Measurements from ENCODE around the gene SH3PXD2A.

Gene SH3PXD2A

DNA sequence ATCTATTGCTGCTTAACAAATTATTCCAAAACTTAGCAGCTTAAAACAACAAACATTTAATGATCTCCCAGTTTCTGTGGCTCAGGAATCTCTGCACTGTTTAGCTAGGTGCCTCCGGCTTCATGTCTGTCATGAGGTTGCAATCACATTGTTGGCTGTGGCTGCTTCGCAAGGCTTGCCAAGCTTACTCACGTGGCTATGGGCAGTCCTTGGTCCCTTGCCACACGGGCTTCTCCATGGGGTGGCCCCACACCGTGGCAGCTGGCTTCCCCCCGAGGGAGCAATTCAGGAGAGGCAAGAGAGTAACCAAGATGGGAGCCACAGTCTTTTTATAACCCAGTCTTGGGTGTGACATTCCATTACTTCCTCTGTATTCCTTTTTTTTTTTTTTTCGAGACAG lies 294.5 kb downstream of the SH3PXD2A start:
- TF ChIP-seq POLR2A (IDR thresholded peaks at IDR 0.05; ENCODE audit: low read length) = no peak
- TF ChIP-seq GATA1 (IDR thresholded peaks at IDR 0.05; ENCODE audit: low read depth, low read length) = no peak
- DNase-seq = no peak

DNA sequence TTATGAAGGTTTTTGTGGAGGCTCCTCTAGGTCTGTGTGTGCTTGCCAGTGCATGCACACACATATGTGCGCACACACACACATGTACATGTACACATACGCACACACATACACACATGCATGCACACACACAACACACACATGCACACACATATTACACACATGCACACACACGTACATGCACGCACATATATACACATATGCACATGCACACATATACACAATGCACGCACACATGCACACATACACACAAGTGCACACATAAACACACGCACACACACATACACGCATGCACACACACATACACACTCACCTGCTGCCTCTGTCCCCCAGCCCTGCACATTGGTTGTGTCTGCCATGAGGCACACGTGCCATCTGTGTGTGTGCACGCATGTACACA lies 295.6 kb downstream of the SH3PXD2A start:
- no peak for TF ChIP-seq POLR2A (IDR thresholded peaks at IDR 0.05; ENCODE audit: low read length)
- TF ChIP-seq GATA1 (IDR thresholded peaks at IDR 0.05; ENCODE audit: low read depth, low read length) = no peak
- no peak for DNase-seq

- TF ChIP-seq POLR2A (IDR thresholded peaks at IDR 0.05; ENCODE audit: low read length) (no peak), GATA1 (IDR thresholded peaks at IDR 0.05; ENCODE audit: low read depth, low read length) (no peak)
- no peak for DNase-seq
These were observed 296.5 kb downstream of the SH3PXD2A start for GRCh38 chr10:103558911-103559310.

GRCh38 chr10:103557455-103557854 lies 297.9 kb downstream of the SH3PXD2A start:
- TF ChIP-seq POLR2A (IDR thresholded peaks at IDR 0.05; ENCODE audit: low read length) (no peak), GATA1 (IDR thresholded peaks at IDR 0.05; ENCODE audit: low read depth, low read length) (no peak)
- no peak for DNase-seq

- DNase-seq = no peak
- TF ChIP-seq POLR2A (IDR thresholded peaks at IDR 0.05; ENCODE audit: low read length) (no peak), GATA1 (IDR thresholded peaks at IDR 0.05; ENCODE audit: low read depth, low read length) (no peak)
These were observed 298.9 kb downstream of the SH3PXD2A start for GRCh38 chr10:103556383-103557007.

- TF ChIP-seq POLR2A (IDR thresholded peaks at IDR 0.05; ENCODE audit: low read length) (no peak), GATA1 (IDR thresholded peaks at IDR 0.05; ENCODE audit: low read depth, low read length) (no peak)
- DNase-seq = no peak
These were observed 299.7 kb downstream of the SH3PXD2A start for GRCh38 chr10:103555712-103556111.

GRCh38 chr10:103555325-103555649 lies 300.1 kb downstream of the SH3PXD2A start:
- TF ChIP-seq POLR2A (IDR thresholded peaks at IDR 0.05; ENCODE audit: low read length) = no peak
- TF ChIP-seq GATA1 (IDR thresholded peaks at IDR 0.05; ENCODE audit: low read depth, low read length) = no peak
- DNase-seq = no peak

DNA sequence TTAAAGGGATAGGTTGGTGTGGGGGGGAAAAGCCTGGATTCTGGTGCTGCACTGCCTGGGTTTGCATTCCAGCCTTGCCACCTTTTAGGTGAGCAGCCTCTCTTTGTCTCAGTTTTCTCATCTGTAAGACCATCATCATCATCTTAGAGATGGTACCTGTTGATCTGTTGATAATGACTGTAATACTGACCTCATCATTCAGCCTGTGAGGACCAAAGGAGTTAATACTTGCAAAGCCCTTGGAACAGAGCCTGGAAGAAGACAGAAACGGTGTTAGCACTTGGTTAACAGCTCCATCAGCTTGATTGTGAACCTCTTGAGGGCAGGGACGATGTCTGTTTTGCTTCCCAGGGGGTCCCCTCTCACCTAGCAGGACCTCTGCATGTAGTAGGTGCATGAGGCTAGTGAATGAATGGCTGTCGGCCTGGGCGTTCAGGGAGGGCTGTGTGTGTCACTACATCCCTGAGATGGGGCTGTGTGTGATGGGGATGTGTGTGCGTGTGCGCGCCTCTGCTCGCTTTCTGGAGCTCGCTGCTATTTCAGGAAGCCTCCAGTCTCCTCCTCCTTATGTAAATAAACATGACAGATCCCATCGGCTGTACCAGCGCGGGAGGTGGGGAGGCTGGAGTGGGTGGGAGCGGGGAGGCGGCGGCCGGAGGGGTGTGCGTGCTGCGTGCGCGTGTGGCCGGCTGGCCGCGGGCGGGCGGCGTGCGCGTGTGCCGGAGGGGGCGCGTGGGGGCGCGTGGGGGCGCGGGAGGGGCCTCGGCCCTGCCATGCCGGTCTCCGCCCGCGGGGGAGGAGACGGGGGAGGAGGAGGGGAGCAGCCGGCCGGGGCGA lies 300.7 kb downstream of the SH3PXD2A start:
- peak; percentile 15 to 26 for DNase-seq
- TF ChIP-seq GATA1 (IDR thresholded peaks at IDR 0.05; ENCODE audit: low read depth, low read length) (no peak), POLR2A (IDR thresholded peaks at IDR 0.05; ENCODE audit: low read length) (no peak)

DNA sequence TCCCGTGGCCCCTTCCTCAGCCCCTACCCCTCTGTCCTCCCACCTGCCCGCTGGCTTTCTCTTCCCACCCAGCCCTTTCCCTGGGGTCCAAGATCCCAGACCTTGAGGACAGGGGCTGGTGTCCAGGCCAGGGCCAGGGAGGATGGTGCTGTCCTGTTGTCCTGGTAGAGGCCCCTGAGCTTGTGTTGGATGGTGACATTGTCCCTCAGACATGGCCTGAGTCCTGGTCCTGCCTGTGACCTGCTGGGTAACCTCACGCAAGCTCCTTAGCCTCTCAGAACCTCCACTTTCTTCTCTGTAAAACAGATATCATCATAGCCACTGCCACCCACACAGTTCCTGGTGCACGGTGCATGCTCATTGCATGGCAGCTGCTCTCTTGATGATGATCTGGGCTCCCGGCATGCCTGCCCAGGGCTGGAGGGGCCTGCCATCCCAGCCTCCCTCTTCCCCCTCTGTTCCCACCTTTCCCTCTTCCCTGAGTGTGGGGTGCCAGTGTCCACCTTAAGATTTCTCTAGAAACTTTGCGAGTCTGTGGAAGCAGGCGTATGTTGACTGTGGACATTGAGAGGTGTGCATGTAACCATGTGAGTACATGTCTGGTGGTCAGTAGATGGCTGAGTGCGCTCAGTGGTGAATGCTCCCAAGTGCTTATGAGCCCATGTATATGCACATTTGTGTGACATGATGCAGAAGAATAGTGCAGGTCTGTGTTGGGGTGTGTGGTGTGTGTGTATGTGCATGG lies 301.5 kb downstream of the SH3PXD2A start:
- DNase-seq = no peak
- TF ChIP-seq POLR2A (IDR thresholded peaks at IDR 0.05; ENCODE audit: low read length) = no peak

- TF ChIP-seq POLR2A (IDR thresholded peaks at IDR 0.05; ENCODE audit: low read length) (no peak), GATA1 (IDR thresholded peaks at IDR 0.05; ENCODE audit: low read depth, low read length) (no peak)
- no peak for DNase-seq
These were observed 302.3 kb downstream of the SH3PXD2A start for GRCh38 chr10:103552856-103553742.

- no peak for DNase-seq
- TF ChIP-seq GATA1 (IDR thresholded peaks at IDR 0.05; ENCODE audit: low read depth, low read length) (no peak), POLR2A (IDR thresholded peaks at IDR 0.05; ENCODE audit: low read length) (no peak)
These were observed 303.5 kb downstream of the SH3PXD2A start for GRCh38 chr10:103551619-103552602.

- TF ChIP-seq GATA1 (IDR thresholded peaks at IDR 0.05; ENCODE audit: low read depth, low read length) = no peak
- TF ChIP-seq POLR2A (IDR thresholded peaks at IDR 0.05; ENCODE audit: low read length) = no peak
- no peak for DNase-seq
These were observed 305.1 kb downstream of the SH3PXD2A start for GRCh38 chr10:103550229-103550628.

DNA sequence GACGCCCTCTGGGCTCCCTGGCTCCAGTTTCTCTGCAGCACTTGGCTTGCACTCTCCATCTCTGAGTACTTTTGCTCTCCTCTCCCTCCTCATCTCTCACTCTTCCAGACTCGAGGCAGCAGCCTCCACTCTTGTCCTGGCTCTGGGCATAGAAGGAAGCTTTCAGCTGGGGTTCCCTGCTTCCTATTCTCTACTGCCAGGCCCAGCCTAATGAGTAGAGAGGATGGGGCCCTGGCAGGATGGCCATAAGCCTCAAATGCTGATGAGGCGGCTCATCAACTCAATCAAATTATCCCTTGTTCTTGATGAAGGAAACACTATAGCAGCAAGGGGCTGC lies 306.1 kb downstream of the SH3PXD2A start:
- no peak for DNase-seq
- TF ChIP-seq GATA1 (IDR thresholded peaks at IDR 0.05; ENCODE audit: low read depth, low read length) (no peak), POLR2A (IDR thresholded peaks at IDR 0.05; ENCODE audit: low read length) (no peak)
